Mucosa of descending colon (tissue), 3 donors: Measurements from ENCODE around the gene GOLGA3. TPM values are rescaled to one million over a fixed set of nuclear protein-coding genes. Genes with fewer than 3 reads are reported as not detected.
"Not testable (repeated sequence)": the region's sequence is repeated elsewhere in the genome, so short reads cannot be mapped to it uniquely, and the experiment has no call there.

Source experiments
- ATAC-seq: fragments of 200-7000 bp; cut with Tn5 transposase; one replicate; pipeline ENCODE4 v1.9.1; 2020; ENCODE audit warnings: mild to moderate bottlenecking, moderate library complexity
- DNase-seq, 3 donors: peaks; one replicate each; pipeline ENCODE4 v3.0.0-alpha.2; 2020
- H3K36me3 ChIP-seq: fragments of 200-600 bp; one replicate; pipeline ENCODE4 v1.8.0; 2021; ENCODE audit warnings: low read depth, mild to moderate bottlenecking
- H3K4me1 ChIP-seq: fragments of 200-600 bp; one replicate; pipeline ENCODE4 v1.8.0; 2021; ENCODE audit warnings: low read depth, mild to moderate bottlenecking
- H3K4me3 ChIP-seq: fragments of 200-600 bp; one replicate; pipeline ENCODE4 v1.8.0; 2021; ENCODE audit warnings: mild to moderate bottlenecking
- H3K9me3 ChIP-seq: fragments of 200-600 bp; one replicate; pipeline ENCODE4 v1.8.0; 2021; ENCODE audit warnings: mild to moderate bottlenecking
- CTCF ChIP-seq: fragments of 200-600 bp; IDR thresholded peaks from one replicate; pipeline ENCODE4 v1.8.0; 2022; ENCODE audit warnings: antibody characterized with exemption, mild to moderate bottlenecking
- intact Hi-C, 2 donors: fragments of 100-400 bp; cut with DNase I in 1 of 2; cut with micrococcal nuclease in 1 of 2; formaldehyde crosslinking; loops; one replicate each; pipeline versions ENCODE4 v1.11.0 to v1.11.1; 2022; cut with DNase I, micrococcal nuclease
- total RNA-seq, 3 donors: library from RNA; stranded (reverse); fragmentation: NEBNext Ultra II Directional in 2 of 3; extraction: Animal tissue kit (Norgen Biotek cat#: 25700) in 2 of 3; gene quantifications; one replicate each; pipeline versions ENCODE4 v1.2.1 to v1.2.4, GENCODE V29; 2021 to 2023
- donor health status: DM: no; HTN: no; CAD: no; lungs with moderate emphysema.
- donor health status: DM: no; HTN: no; CAD: no.
- donor health status: DM: no; HTN: yes; CAD: no.

Gene GOLGA3
- total RNA-seq, 3 donors from 2014 or later, result 71.6 to 91.0 (median 89.6) TPM

GRCh38 chr12:132848521-132848920 lies 19.9 kb upstream of the GOLGA3 start:
- no peak for TF ChIP-seq CTCF
- no peak overlapping the region for H3K4me3 ChIP-seq
- H3K9me3 ChIP-seq, result no peaks in the 10 kb centered on the region
- DNase-seq (no peak), ATAC-seq (no peak)
- H3K36me3 ChIP-seq, result peaks cover 12% of the 10 kb centered on the region
- no peaks in the 10 kb centered on the region for H3K4me1 ChIP-seq
- intact Hi-C loops, result no loop called here

- ATAC-seq, result no peak
- H3K9me3 ChIP-seq, result no peaks in the 10 kb centered on the region
- TF ChIP-seq CTCF, result no peak
- peaks cover 10% of the 10 kb centered on the region for H3K36me3 ChIP-seq
- intact Hi-C loops, result no loop called here
- DNase-seq, result no peak
- H3K4me1 ChIP-seq, result no peaks in the 10 kb centered on the region
- no peak overlapping the region for H3K4me3 ChIP-seq
These were observed 19.0 kb upstream of the GOLGA3 start for GRCh38 chr12:132847363-132848356.

DNA sequence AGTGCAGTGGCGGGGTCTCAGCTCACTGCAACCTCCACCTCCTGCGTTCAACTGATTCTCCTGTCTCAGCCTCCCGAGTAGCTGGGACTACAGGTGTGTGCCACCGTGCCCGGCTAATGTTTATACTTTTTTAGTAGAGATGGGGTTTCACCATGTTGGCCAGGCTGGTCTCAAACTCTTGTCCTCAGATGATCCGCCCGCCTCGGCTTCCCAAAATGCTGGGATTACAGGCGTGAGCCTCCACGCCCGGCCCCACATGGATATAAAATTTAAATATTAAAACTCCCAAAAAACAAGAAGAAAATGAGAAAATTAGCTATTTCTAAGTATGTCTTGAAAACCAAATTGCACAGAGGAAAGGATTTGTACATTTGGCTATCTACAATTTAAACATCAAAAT lies 16.0 kb upstream of the GOLGA3 start:
- intact Hi-C loops, H3K9me3 ChIP-seq, H3K4me3 ChIP-seq, ATAC-seq, H3K4me1 ChIP-seq, H3K36me3 ChIP-seq, DNase-seq: not testable (repeated sequence)

GRCh38 chr12:132842449-132843045 lies 13.9 kb upstream of the GOLGA3 start:
- intact Hi-C loops, result no loop called here
- Histone ChIP-seq H3K36me3 (peaks cover 4% of the 10 kb centered on the region), H3K9me3 (no peaks in the 10 kb centered on the region), H3K4me3 (no peak overlapping the region), H3K4me1 (peaks cover 11% of the 10 kb centered on the region)
- no peak for TF ChIP-seq CTCF
- DNase-seq, result no peak
- no peak for ATAC-seq

- ATAC-seq, result no peak
- peaks cover 4% of the 10 kb centered on the region for H3K36me3 ChIP-seq
- TF ChIP-seq CTCF, result no peak
These were observed 12.5 kb upstream of the GOLGA3 start for GRCh38 chr12:132841151-132841550.

DNA sequence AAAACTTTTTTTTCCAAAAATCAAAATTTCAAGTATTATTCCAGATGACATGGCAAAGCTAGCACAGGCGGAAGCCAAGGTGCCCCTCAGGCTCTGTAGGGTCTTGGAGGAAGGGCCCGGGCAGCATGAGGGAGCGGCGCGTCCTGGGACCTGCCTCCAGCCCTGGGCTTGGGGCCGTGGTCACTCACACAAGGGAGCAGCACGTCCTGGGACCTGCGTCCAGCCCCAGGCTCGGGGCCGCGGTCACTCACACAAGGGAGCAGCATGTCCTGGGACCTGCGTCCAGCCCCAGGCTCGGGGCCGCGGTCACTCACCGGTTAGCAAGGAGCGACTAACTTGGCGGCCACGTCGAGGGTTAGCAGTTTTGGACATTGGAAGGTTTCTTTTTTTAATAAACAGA lies 11.9 kb upstream of the GOLGA3 start:
- peaks cover 11% of the 10 kb centered on the region for H3K4me1 ChIP-seq
- no peaks in the 10 kb centered on the region for H3K9me3 ChIP-seq
- no peak overlapping the region for H3K4me3 ChIP-seq
- intact Hi-C loops, result no loop called here
- peaks cover 4% of the 10 kb centered on the region for H3K36me3 ChIP-seq
- no peak for ATAC-seq
- no peak for DNase-seq
- TF ChIP-seq CTCF, result no peak

More at GRCh38 chr12:132841151-132841550, 12.5 kb upstream of the GOLGA3 start:
- Histone ChIP-seq H3K9me3 (no peaks in the 10 kb centered on the region), H3K4me1 (peaks cover 11% of the 10 kb centered on the region), H3K4me3 (no peak overlapping the region)
- intact Hi-C loops, result no loop called here
- no peak for DNase-seq
